HepG2 (cell line): ENCODE measurements around the gene PRKCE. TPM values are rescaled to one million over a fixed set of nuclear protein-coding genes. Genes with fewer than 3 reads are reported as not detected.

ENCODE experiments used
- ATAC-seq: fragments of 200-7000 bp; cut with Tn5 transposase; 3 replicates; pipeline ENCODE4 v1.9.1; 2020; ENCODE audit warnings: mild to moderate bottlenecking, moderate library complexity
- BruUV-seq: library from RNA; stranded (reverse); fragments of 400-500 nt; replicated peaks from 2 replicates; lab custom pipeline; 2021; lab: Mats Ljungman, UMichigan
- CTCF ChIA-PET: fragments of 300-600 bp; formaldehyde crosslinking; extraction: SDS; loops from one replicate; lab custom pipeline; 2021; ENCODE audit warnings: low total read pairs, inconsistent platforms, low intra/inter-chr PET ratio; lab: Yijun Ruan, JAX
- POLR2A ChIA-PET: fragments of 350-600 bp; sonication (Branson Sonifier 250); formaldehyde crosslinking; loops from one replicate; lab custom pipeline; 2020; ENCODE audit warnings: antibody characterized with exemption, inconsistent platforms; lab: Yijun Ruan, JAX
- DNase-seq: peaks from one replicate; pipeline ENCODE4 v3.0.0-alpha.2; 2015; ENCODE audit warnings: low spot score
- FAIRE-seq: peaks from 3 replicates; lab custom pipeline; 2011; peaks lifted over from hg19 to GRCh38; lab: Jason Lieb, UNC
- H2AFZ ChIP-seq: one replicate; pipeline ENCODE4 v1.6.1; 2011; ENCODE audit warnings: low read length, inconsistent platforms
- H3K27ac ChIP-seq: fragments of 300-600 bp; 3 replicates; pipeline ENCODE4 v1.8.0; 2011; ENCODE audit warnings: mixed run types, mild to moderate bottlenecking, mixed read lengths, low read length, inconsistent platforms; ENCODE audit not compliant: insufficient read depth; ENCODE audit errors: extremely low read length
- H3K27me3 ChIP-seq, 2 experiments: fragments of 200-600 bp in 1 of 2; 2 replicates in 1 of 2; 3 replicates in 1 of 2; pipeline versions ENCODE4 v1.6.0 to v1.8.0; 2011; ENCODE audit warnings: low read length in 2 of 2, mild to moderate bottlenecking in 2 of 2, moderate library complexity in 2 of 2, inconsistent platforms in 1 of 2; ENCODE audit not compliant: insufficient read depth in 2 of 2, control insufficient read depth in 1 of 2
- H3K36me3 ChIP-seq, 2 experiments: fragments of 200-600 bp in 1 of 2; replicated peaks in 1 of 2; 2 replicates in 1 of 2; 3 replicates in 1 of 2; pipeline versions ENCODE4 v1.5.1 to v1.8.0; 2011; ENCODE audit warnings: low read length in 2 of 2, inconsistent platforms in 1 of 2; ENCODE audit not compliant: insufficient read depth in 2 of 2, control insufficient read depth in 1 of 2
- H3K4me1 ChIP-seq: 2 replicates; pipeline ENCODE4 v1.5.1; 2012; ENCODE audit warnings: low read length, inconsistent platforms; ENCODE audit not compliant: insufficient read depth
- H3K4me2 ChIP-seq: 2 replicates; pipeline ENCODE4 v1.6.0; 2011; ENCODE audit warnings: low read depth, low read length, inconsistent platforms
- H3K4me3 ChIP-seq, 3 experiments: fragments of 200-600 bp in 1 of 3; sonication (generic), shearing (Covaris generic) in 1 of 3; replicated peaks in 1 of 3; 2 replicates each; pipeline ENCODE4 v1.5.1; 2011 to 2016; ENCODE audit warnings: low read length in 3 of 3, inconsistent platforms in 2 of 3, low read depth in 2 of 3, mild to moderate bottlenecking in 2 of 3, control low read depth in 1 of 3, mixed read lengths in 1 of 3; ENCODE audit not compliant: insufficient read depth in 1 of 3
- H3K79me2 ChIP-seq: one replicate; pipeline ENCODE4 v1.6.1; 2011; ENCODE audit warnings: low read length, inconsistent platforms; ENCODE audit not compliant: insufficient read depth
- H3K9ac ChIP-seq: 2 replicates; pipeline ENCODE4 v1.6.0; 2011; ENCODE audit warnings: mild to moderate bottlenecking, low read depth, low read length, inconsistent platforms; ENCODE audit not compliant: insufficient read depth
- H3K9me3 ChIP-seq: 2 replicates; pipeline ENCODE4 v1.5.1; 2012; ENCODE audit warnings: mild to moderate bottlenecking, low read length
- H4K20me1 ChIP-seq: 2 replicates; pipeline ENCODE4 v1.6.0; 2011; ENCODE audit warnings: inconsistent platforms, mild to moderate bottlenecking, low read length, moderate library complexity; ENCODE audit not compliant: insufficient read depth
- HOXA9 ChIP-seq: sonication (generic); formaldehyde crosslinking; IDR thresholded peaks from 2 replicates; pipeline ENCODE4 v1.8.1; 2022; ENCODE audit warnings: missing genetic modification reagents, mild to moderate bottlenecking, moderate library complexity, borderline replicate concordance
- MBNL3 ChIP-seq: fragments of 250-450 bp; sonication (Bioruptor Pico); conservative IDR thresholded peaks from 2 replicates; pipeline ENCODE4 v1.8.0; 2022; ENCODE audit warnings: mild to moderate bottlenecking, inconsistent platforms
- PITX1 ChIP-seq: sonication (generic); formaldehyde crosslinking; IDR thresholded peaks from 2 replicates; pipeline ENCODE4 v1.5.1; 2020; ENCODE audit warnings: mild to moderate bottlenecking, missing genetic modification reagents
- POLR2AphosphoS5 ChIP-seq: IDR thresholded peaks from 2 replicates; pipeline ENCODE4 v1.6.1; 2012; ENCODE audit warnings: low read depth, low read length
- RBM22 ChIP-seq: fragments of 200-400 bp; formaldehyde crosslinking; optimal IDR thresholded peaks from 2 replicates; pipeline ENCODE3; 2017; ENCODE audit warnings: mild to moderate bottlenecking, low read length, moderate library complexity
- SMAD3 ChIP-seq: sonication (generic); formaldehyde crosslinking; IDR thresholded peaks from 2 replicates; pipeline ENCODE4 v1.4.0; 2020; ENCODE audit warnings: missing genetic modification reagents
- ZNF232 ChIP-seq: sonication (generic); formaldehyde crosslinking; IDR thresholded peaks from 2 replicates; pipeline ENCODE4 v1.4.0; 2020; ENCODE audit warnings: missing genetic modification reagents, borderline replicate concordance
- ZNF260 ChIP-seq: sonication (generic); formaldehyde crosslinking; IDR thresholded peaks from 2 replicates; pipeline ENCODE4 v1.4.0; 2020; ENCODE audit warnings: missing genetic modification reagents, low read depth, mild to moderate bottlenecking, borderline replicate concordance
- ZNF333 ChIP-seq: sonication (generic); formaldehyde crosslinking; IDR thresholded peaks from 2 replicates; pipeline ENCODE4 v1.4.0; 2020; ENCODE audit warnings: mild to moderate bottlenecking, missing genetic modification reagents, borderline replicate concordance
- ZNF432 ChIP-seq: sonication (generic); formaldehyde crosslinking; IDR thresholded peaks from 2 replicates; pipeline ENCODE4 v1.5.0; 2020; ENCODE audit warnings: missing genetic modification reagents, mild to moderate bottlenecking, borderline replicate concordance
- ZNF569 ChIP-seq: sonication (generic); formaldehyde crosslinking; IDR thresholded peaks from 2 replicates; pipeline ENCODE4 v1.5.0; 2020; ENCODE audit warnings: mild to moderate bottlenecking, missing genetic modification reagents, moderate library complexity, borderline replicate concordance
- WGBS: methylation state at CpG from one replicate; pipeline ENCODE4 v1.1.6; 2017; ENCODE audit warnings: low lambda C conversion rate; 5-methylcytosine and 5-hydroxymethylcytosine counted together
- in situ Hi-C: cut with HindIII; loops from 2 replicates; pipeline ENCODE4 v1.10.0; 2017; ENCODE audit warnings: low pct_unique_long_range_greater_than_20kb; ENCODE audit not compliant: extremely low pct_ligation_motif_present
- intact Hi-C: fragments of 100-400 bp; cut with micrococcal nuclease; formaldehyde crosslinking; loops from one replicate; pipeline ENCODE4 v1.10.0; 2022; ENCODE audit not compliant: unreplicated experiment
- polyA plus RNA-seq, 8 experiments: library from polyadenylated mRNA; depleted of rRNA in 3 of 8; stranded (reverse) in 7 of 8; unstranded in 1 of 8; fragments of >200 nt; fragmentation: Illumina TruSeq in 4 of 8; extraction: Trizol in 4 of 8; gene quantifications; 2 replicates each; pipeline versions ENCODE4 v1.2.1 to v1.2.3, GENCODE V29; 2011 to 2016; ENCODE audit warnings: low read depth in 4 of 8, missing spikeins in 1 of 8, mixed read lengths in 1 of 8; ENCODE audit not compliant: insufficient read depth in 1 of 8
- total RNA-seq, 5 experiments: library from RNA; depleted of rRNA; stranded (reverse); fragments of >200 nt; fragmentation: Illumina TruSeq; extraction: Trizol; gene quantifications; 2 replicates each; pipeline ENCODE4 v1.2.3, GENCODE V29; 2016; ENCODE audit warnings: low read depth in 1 of 5
- TF ChIP-seq, protein P1 (sequence below): sonication (generic); formaldehyde crosslinking; IDR thresholded peaks from 2 replicates; pipeline ENCODE4 v1.5.1; 2020; ENCODE audit warnings: mild to moderate bottlenecking, missing genetic modification reagents, moderate library complexity
- TF ChIP-seq, protein P2 (sequence below): sonication (generic); formaldehyde crosslinking; IDR thresholded peaks from 2 replicates; pipeline ENCODE4 v1.5.1; 2020; ENCODE audit warnings: mild to moderate bottlenecking, missing genetic modification reagents, moderate library complexity
- TF ChIP-seq, protein P3 (sequence below): sonication (generic); formaldehyde crosslinking; IDR thresholded peaks from 2 replicates; pipeline ENCODE4 v1.4.0; 2020; ENCODE audit warnings: low read depth, mild to moderate bottlenecking, missing genetic modification reagents
- TF ChIP-seq, protein P4 (sequence below): sonication (generic); formaldehyde crosslinking; IDR thresholded peaks from 2 replicates; pipeline ENCODE4 v1.4.0; 2020; ENCODE audit warnings: missing genetic modification reagents

PRKCE gene
- total and polyA plus RNA-seq, 2 of the 13 experiments (the other 11 are each of a cell fraction or from before 2014, with no cell fraction given), result 1.0 to 3.9 TPM

DNA sequence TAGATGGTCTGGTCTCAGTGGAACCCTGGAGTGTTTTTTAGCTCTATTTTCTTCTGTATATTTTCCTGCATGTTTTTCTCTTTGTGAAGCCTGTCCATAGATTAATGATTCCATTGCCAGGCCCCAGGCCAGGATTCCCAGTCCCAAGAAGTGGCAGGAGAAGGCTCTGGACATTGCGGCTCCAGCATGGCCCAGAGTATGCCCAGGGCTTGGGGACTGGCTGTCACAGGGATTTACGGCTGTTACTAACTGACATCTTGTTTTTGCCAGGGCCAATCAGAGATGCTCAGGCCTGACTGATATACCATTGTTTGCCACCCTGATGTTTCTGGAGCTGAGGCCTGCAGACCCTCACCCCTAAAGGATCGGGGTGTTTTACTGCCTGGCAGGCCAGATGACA is 59.0 kb downstream of the PRKCE start:
- H3K79me2 ChIP-seq, result no peaks in the 10 kb centered on the region
- intact Hi-C loops, result no loop called here
- no peak overlapping the region for H3K4me3 ChIP-seq
- no peaks in the 10 kb centered on the region for H3K9me3 ChIP-seq
- no peak overlapping the region for H3K27ac ChIP-seq
- no peaks in the 10 kb centered on the region for H4K20me1 ChIP-seq
- in situ Hi-C loops, result no loop called here
- no peak for DNase-seq
- no peaks in the 10 kb centered on the region for H3K36me3 ChIP-seq
- ATAC-seq, result no peak
- WGBS, result 61% methylated on average over 3 of the region's 3 CpGs
- no peak overlapping the region for H3K9ac ChIP-seq
- no peak for TF ChIP-seq ZNF333 (CRISPR knock-in tag)
- no peak for TF ChIP-seq RBM22
- TF ChIP-seq ZNF260 (CRISPR knock-in tag), result no peak
- no peak for TF ChIP-seq ZNF432 (CRISPR knock-in tag)
- TF ChIP-seq PITX1 (CRISPR knock-in tag), result no peak
- TF ChIP-seq, protein P1, sequence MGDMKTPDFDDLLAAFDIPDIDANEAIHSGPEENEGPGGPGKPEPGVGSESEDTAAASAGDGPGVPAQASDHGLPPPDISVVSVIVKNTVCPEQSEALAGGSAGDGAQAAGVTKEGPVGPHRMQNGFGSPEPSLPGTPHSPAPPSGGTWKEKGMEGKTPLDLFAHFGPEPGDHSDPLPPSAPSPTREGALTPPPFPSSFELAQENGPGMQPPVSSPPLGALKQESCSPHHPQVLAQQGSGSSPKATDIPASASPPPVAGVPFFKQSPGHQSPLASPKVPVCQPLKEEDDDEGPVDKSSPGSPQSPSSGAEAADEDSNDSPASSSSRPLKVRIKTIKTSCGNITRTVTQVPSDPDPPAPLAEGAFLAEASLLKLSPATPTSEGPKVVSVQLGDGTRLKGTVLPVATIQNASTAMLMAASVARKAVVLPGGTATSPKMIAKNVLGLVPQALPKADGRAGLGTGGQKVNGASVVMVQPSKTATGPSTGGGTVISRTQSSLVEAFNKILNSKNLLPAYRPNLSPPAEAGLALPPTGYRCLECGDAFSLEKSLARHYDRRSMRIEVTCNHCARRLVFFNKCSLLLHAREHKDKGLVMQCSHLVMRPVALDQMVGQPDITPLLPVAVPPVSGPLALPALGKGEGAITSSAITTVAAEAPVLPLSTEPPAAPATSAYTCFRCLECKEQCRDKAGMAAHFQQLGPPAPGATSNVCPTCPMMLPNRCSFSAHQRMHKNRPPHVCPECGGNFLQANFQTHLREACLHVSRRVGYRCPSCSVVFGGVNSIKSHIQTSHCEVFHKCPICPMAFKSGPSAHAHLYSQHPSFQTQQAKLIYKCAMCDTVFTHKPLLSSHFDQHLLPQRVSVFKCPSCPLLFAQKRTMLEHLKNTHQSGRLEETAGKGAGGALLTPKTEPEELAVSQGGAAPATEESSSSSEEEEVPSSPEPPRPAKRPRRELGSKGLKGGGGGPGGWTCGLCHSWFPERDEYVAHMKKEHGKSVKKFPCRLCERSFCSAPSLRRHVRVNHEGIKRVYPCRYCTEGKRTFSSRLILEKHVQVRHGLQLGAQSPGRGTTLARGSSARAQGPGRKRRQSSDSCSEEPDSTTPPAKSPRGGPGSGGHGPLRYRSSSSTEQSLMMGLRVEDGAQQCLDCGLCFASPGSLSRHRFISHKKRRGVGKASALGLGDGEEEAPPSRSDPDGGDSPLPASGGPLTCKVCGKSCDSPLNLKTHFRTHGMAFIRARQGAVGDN (CRISPR knock-in tag), result no peak
- no peak for TF ChIP-seq POLR2AphosphoS5
- TF ChIP-seq SMAD3 (CRISPR knock-in tag), result no peak
- no peak for TF ChIP-seq MBNL3 (CRISPR knock-in tag)
- TF ChIP-seq, protein P2, sequence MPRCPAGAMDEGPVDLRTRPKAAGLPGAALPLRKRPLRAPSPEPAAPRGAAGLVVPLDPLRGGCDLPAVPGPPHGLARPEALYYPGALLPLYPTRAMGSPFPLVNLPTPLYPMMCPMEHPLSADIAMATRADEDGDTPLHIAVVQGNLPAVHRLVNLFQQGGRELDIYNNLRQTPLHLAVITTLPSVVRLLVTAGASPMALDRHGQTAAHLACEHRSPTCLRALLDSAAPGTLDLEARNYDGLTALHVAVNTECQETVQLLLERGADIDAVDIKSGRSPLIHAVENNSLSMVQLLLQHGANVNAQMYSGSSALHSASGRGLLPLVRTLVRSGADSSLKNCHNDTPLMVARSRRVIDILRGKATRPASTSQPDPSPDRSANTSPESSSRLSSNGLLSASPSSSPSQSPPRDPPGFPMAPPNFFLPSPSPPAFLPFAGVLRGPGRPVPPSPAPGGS, result no peak
- TF ChIP-seq HOXA9, result no peak
- TF ChIP-seq ZNF569 (CRISPR knock-in tag), result no peak
- TF ChIP-seq, protein P3, sequence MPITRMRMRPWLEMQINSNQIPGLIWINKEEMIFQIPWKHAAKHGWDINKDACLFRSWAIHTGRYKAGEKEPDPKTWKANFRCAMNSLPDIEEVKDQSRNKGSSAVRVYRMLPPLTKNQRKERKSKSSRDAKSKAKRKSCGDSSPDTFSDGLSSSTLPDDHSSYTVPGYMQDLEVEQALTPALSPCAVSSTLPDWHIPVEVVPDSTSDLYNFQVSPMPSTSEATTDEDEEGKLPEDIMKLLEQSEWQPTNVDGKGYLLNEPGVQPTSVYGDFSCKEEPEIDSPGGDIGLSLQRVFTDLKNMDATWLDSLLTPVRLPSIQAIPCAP (CRISPR knock-in tag), result no peak
- TF ChIP-seq, protein P4, sequence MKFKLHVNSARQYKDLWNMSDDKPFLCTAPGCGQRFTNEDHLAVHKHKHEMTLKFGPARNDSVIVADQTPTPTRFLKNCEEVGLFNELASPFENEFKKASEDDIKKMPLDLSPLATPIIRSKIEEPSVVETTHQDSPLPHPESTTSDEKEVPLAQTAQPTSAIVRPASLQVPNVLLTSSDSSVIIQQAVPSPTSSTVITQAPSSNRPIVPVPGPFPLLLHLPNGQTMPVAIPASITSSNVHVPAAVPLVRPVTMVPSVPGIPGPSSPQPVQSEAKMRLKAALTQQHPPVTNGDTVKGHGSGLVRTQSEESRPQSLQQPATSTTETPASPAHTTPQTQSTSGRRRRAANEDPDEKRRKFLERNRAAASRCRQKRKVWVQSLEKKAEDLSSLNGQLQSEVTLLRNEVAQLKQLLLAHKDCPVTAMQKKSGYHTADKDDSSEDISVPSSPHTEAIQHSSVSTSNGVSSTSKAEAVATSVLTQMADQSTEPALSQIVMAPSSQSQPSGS, result no peak
- TF ChIP-seq ZNF232 (CRISPR knock-in tag), result no peak
- no peak overlapping the region for H3K4me2 ChIP-seq
- POLR2A ChIA-PET, result no interaction called here
- no TSS peak for BruUV-seq
- FAIRE-seq, result no peak
- no peaks in the 10 kb centered on the region for H3K4me1 ChIP-seq
- CTCF ChIA-PET, result no interaction called here
- no peak overlapping the region for H2AFZ ChIP-seq
- H3K27me3 ChIP-seq, result no peaks in the 10 kb centered on the region
